T-helper 2 cell treated with Interferon-gamma antibody and Interleukin-4, amounts not matched to agents 5 μg/mL and 100 μg/mL, for 36 hours (primary cell): ENCODE results near the gene KLHL25.
A peak's percentile ranks its signal among the peaks of the same experiment; 100 is the strongest.
"Not testable (repeated sequence)": the region's sequence is repeated elsewhere in the genome, so short reads cannot be mapped to it uniquely, and the experiment has no call there.

Source experiments
- DNase-seq: peaks from one replicate; pipeline ENCODE4 v3.0.0; 2021; ENCODE audit warnings: low spot score
- H3K27ac Mint-ChIP-seq: one replicate; pipeline ENCODE4 v1.8.0; 2021; ENCODE audit warnings: mild to moderate bottlenecking, mixed read lengths
- H3K27me3 Mint-ChIP-seq: one replicate; pipeline ENCODE4 v1.8.0; 2021; ENCODE audit warnings: low read depth, mixed read lengths
- H3K36me3 Mint-ChIP-seq: one replicate; pipeline ENCODE4 v1.8.0; 2021; ENCODE audit warnings: low read depth, mixed read lengths
- H3K4me1 Mint-ChIP-seq: one replicate; pipeline ENCODE4 v1.8.0; 2021; ENCODE audit warnings: low read depth, mixed read lengths
- H3K4me3 Mint-ChIP-seq: one replicate; pipeline ENCODE4 v1.8.0; 2022; ENCODE audit warnings: mild to moderate bottlenecking, moderate library complexity, mixed read lengths
- H3K9me3 Mint-ChIP-seq: one replicate; pipeline ENCODE4 v1.8.0; 2021; ENCODE audit warnings: mixed read lengths

KLHL25 gene

DNA sequence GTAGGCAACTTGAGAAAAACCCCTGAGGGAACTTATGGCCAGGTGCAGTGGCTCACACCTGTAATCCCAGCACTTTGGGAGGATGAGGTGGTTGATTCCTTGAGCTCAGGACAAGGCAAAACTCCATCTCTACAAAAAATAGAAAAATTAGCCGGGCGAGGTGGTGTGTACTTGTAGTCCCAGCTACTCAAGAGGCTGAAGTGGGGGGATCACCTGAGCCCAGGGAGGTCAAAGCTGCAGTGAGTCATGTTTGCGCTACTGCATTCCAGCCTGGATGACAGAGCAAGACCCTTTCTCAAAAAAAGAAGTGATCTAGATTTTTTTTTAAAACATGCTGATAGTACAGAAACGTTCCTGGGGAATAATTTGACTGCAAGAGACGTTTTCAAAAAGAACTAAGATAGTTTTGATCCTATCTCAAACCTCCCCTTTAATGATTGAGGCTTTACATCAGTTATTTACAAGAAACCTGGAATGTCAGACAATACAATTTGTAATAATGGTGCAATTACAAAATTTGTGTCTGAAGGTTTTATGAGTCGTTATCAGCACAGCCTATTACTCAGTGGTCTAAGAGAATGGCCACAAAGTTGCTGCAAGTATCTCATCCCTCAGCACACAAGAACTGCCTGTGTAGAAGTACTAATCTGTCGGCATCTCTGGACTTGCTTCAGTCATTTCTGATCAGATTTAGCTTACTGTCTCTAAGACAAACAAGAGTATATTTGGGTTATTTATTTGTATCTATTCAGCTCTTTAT, 32.2 kb upstream of the KLHL25 start:
- no peak for DNase-seq
- Mint-ChIP-seq H3K27ac (no peak overlapping the region), H3K27me3 (peaks cover 5% of the 10 kb centered on the region), H3K36me3 (no peaks in the 10 kb centered on the region), H3K4me3 (no peak overlapping the region), H3K4me1 (no peaks in the 10 kb centered on the region), H3K9me3 (no peaks in the 10 kb centered on the region)

DNA sequence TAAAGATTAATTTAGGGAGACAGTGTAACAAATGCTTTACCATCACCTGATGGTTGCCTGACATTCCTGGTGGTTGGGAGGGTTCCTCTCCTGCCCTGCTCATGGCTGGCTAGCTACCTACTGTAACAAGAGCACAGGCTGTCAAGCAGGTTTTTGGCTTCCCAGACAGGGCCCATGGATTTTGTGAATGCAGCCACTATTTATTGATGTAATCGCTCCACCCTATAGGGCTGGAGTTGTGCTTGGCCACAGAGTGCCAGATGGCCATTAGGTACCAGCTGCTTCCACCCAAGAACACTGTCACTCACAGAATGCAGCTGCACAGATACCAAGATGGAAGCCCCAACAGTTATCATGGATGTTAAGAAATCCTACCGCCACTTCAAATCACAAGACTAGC, 31.0 kb upstream of the KLHL25 start:
- Mint-ChIP-seq H3K4me1 (no peaks in the 10 kb centered on the region), H3K27ac (no peak overlapping the region), H3K4me3 (no peak overlapping the region), H3K9me3 (no peaks in the 10 kb centered on the region), H3K27me3 (peaks cover 11% of the 10 kb centered on the region), H3K36me3 (no peaks in the 10 kb centered on the region)
- DNase-seq: no peak

DNA sequence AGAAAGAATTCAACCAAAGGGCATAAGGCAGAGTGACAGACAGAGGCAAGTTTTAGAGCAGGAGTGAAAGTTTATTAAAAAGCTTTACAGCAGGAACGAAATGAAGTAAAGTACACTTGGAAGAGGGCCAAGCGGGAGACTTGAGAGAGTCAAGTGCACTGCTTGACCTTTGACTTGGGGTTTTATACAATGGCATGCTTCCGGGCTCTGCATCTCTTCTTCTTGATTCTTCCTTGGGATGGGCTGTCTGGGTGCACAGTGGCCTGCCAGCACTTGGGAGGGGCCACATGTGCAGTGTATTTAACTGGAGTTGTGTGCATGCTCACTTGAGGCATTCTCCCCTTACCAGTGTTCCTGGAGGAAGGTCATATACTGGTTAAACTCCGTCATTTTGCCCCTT, 30.4 kb upstream of the KLHL25 start:
- Mint-ChIP-seq H3K27ac (no peak overlapping the region), H3K9me3 (no peaks in the 10 kb centered on the region), H3K4me1 (no peaks in the 10 kb centered on the region), H3K36me3 (no peaks in the 10 kb centered on the region), H3K4me3 (no peak overlapping the region), H3K27me3 (peaks cover 15% of the 10 kb centered on the region)
- DNase-seq: no peak

DNA sequence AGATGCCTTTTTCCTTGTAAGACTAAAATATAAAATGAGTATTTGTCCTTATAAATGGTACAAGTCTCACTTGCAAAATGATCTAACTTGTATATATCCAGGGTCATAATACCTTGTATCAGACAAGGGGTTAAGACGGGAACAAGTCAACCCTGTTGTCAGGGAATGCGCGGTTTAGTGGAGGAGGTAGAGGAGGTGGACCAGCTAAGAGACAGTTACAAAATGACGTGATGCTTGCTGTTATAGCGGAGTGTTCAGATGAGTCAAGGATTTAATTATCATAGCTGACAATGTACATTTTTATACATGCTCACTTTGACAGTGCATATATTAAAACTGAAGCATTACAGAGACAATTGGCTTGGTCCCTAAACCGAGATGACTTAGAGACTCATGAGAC, 26.8 kb upstream of the KLHL25 start:
- H3K36me3 Mint-ChIP-seq: no peaks in the 10 kb centered on the region
- H3K4me3 Mint-ChIP-seq: no peak overlapping the region
- H3K4me1 Mint-ChIP-seq: no peaks in the 10 kb centered on the region
- DNase-seq: no peak
- H3K9me3 Mint-ChIP-seq: no peaks in the 10 kb centered on the region
- H3K27ac Mint-ChIP-seq: no peak overlapping the region
- peaks cover 14% of the 10 kb centered on the region for H3K27me3 Mint-ChIP-seq

DNA sequence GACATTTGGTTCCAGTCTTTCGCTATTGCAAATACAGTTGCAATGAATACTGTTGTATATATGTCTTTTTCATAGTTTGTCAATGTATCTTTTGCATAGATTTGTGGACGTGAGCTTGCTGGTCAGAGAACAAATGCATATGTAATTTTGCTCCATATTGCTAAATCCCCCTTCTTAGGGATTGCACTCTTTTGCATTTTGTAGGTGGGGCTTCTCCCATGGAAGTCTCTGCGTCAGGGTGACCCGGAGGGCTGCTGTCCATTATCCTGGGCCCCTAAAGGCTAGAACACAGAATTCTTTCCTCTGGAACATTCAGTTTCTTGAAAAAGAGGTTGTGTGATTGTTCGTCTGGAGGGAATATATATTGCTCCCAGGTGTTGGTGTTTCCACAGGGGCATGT, 25.2 kb upstream of the KLHL25 start:
- no peak overlapping the region for H3K27ac Mint-ChIP-seq
- no peaks in the 10 kb centered on the region for H3K9me3 Mint-ChIP-seq
- H3K4me1 Mint-ChIP-seq: no peaks in the 10 kb centered on the region
- H3K27me3 Mint-ChIP-seq: peaks cover 12% of the 10 kb centered on the region
- H3K4me3 Mint-ChIP-seq: no peak overlapping the region
- H3K36me3 Mint-ChIP-seq: no peaks in the 10 kb centered on the region
- DNase-seq: no peak

DNA sequence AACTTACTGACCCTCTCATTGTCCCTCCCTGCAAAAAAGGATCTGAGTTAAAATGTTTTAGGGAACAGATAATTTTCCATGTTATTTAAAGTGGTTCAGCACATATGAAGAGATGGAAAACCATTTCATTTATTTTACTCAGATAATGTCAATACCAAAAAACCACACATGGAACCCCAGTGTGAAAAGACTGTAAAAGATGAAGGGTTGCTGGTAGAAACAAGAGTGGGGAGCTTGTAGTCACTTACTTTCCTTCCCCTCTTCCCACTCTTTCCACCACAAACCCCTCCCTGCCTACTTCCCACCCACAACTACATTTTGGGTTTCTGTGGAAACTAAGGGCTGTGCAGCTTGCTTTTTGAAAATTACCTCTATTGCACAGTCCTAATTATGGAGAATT, 18.5 kb upstream of the KLHL25 start:
- Mint-ChIP-seq H3K4me3 (no peak overlapping the region), H3K4me1 (no peaks in the 10 kb centered on the region), H3K36me3 (no peaks in the 10 kb centered on the region), H3K27me3 (no peaks in the 10 kb centered on the region), H3K9me3 (no peaks in the 10 kb centered on the region), H3K27ac (no peak overlapping the region)
- no peak for DNase-seq

DNA sequence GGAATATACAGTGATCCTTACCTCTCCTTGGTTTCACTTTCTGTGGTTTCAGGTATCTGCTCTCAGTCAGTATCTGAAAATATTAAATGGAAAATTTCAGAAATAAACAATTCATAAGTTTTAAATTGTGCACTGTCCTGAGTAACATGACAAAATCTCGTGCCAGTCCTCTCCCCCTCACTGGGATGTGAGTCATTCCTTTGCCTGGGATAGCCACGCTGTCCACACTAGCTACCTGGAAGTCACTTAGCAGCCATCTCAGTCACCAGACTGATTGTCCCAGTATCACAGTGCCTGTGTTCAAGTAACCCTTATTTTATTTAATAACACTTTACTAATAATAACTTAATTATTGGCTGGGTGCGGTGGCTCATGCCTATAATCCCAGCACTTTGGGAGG, 15.3 kb upstream of the KLHL25 start:
- H3K4me1 Mint-ChIP-seq: no peaks in the 10 kb centered on the region
- no peak for DNase-seq
- H3K27me3 Mint-ChIP-seq: peaks cover under 1% of the 10 kb centered on the region

DNA sequence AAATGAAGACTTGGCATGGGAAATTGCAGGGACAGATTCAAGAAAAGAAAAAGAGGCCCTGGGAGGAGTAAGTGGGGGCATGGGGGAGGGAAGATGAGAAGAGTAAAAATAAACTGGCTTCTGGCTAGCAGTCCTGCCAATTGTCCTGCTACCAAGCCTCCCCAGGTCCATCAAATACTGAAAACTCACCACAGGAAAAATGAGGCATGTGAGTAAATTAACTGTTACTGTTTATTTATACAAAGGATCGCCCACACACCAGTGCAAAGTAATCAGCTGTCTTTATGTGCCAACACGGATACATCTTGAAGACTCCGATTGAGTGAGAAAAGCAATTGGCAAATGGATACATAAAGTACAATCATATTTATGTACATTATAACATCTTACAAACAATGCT, 10.7 kb upstream of the KLHL25 start:
- H3K27ac Mint-ChIP-seq: no peak overlapping the region
- no peaks in the 10 kb centered on the region for H3K4me1 Mint-ChIP-seq
- H3K36me3 Mint-ChIP-seq: no peaks in the 10 kb centered on the region
- H3K4me3 Mint-ChIP-seq: no peak overlapping the region
- no peaks in the 10 kb centered on the region for H3K9me3 Mint-ChIP-seq
- H3K27me3 Mint-ChIP-seq: peaks cover 2% of the 10 kb centered on the region
- no peak for DNase-seq

More for the DNA sequence above, 15.3 kb upstream of the KLHL25 start:
- H3K27ac Mint-ChIP-seq: no peak overlapping the region
- no peaks in the 10 kb centered on the region for H3K9me3 Mint-ChIP-seq
- no peak overlapping the region for H3K4me3 Mint-ChIP-seq
- no peaks in the 10 kb centered on the region for H3K36me3 Mint-ChIP-seq

DNA sequence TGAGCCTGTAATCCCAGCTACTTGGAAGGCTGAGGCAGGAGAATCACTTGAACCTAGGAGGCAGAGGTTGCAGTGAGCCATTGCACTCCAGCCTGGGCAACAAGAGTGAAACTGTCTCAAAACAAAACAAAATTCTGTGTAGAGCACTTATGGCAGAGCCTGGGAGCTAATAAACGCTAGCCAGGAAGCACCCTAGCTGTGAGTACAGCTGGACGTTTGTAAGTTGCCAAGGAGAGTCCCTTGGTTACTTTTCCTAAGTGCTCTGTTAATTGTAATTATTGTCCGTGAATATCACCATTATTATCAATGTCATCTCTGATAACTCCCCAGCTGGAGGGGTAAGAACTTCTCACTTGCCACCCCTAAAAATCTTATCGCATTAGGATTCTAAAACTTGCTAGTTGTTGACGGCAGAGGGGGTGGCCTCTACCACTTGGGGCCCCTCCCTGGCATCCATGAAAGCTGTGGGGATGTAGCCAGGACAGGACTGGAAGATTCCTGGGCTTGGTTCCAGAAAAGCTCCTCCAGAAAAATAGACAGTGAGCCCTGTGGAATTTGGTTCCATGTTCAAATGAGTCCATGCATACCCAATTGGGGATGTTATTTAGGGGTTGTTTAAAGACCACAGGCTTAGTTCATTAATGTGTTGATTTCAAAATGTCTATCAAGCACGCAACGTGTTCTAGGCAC, 9.9 kb upstream of the KLHL25 start:
- H3K9me3 Mint-ChIP-seq: no peaks in the 10 kb centered on the region
- H3K4me3 Mint-ChIP-seq: no peak overlapping the region
- H3K4me1 Mint-ChIP-seq: no peaks in the 10 kb centered on the region
- no peak for DNase-seq
- H3K36me3 Mint-ChIP-seq: no peaks in the 10 kb centered on the region
- peaks cover 2% of the 10 kb centered on the region for H3K27me3 Mint-ChIP-seq
- H3K27ac Mint-ChIP-seq: no peak overlapping the region

DNA sequence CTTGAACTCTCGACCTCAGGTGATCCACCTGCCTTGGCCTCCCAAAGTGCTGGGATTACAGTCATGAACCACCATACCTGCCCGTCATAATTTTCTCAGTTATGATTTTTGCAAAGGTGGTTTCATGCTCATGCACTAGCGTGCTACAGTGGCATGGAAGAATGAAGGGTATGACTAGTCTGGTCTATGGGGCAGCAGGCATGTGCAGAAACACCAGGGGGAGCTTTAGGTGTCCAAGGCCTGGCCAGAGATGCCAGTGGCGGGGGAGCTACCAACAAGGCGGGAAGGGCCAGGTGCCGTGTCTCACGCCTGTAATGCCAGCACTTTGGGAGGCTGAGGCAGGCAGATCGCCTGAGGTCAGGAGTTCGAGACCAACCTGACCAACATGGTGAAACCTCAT, 7.9 kb upstream of the KLHL25 start:
- not testable (repeated sequence) for H3K4me1 Mint-ChIP-seq, DNase-seq, H3K36me3 Mint-ChIP-seq

DNA sequence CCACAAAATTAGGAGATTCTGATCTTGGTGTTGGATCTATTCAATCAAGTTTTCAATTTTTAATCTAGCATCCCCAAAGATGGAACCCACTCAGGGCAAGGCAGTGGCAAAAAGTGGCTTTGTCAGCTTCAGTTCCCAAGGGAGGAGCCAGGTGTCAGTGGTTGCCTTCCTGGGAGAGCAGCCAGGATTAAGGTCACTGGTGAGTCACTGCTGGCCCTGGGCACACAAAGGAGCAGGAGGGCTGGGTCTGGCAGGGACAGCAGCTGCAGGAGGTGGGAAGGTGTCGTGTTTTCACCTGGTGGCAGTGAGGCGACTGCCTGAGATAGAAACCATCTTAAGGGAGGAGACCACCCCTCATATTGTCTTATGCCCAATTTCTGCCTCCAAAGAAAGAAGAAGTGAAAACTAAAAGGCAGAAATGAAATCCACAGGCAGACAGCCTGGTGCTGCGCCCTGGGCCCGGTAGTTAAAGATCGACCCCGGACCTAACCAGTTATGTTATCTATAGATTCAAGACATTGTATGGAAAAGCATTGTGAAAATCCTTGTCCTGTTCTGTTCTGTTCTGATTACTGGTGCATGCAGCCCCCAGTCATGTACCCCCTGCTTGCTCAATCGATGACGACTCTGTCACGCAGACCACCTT, 5.9 kb upstream of the KLHL25 start:
- DNase-seq: no peak
- Mint-ChIP-seq H3K4me1 (peaks cover 6% of the 10 kb centered on the region), H3K27ac (no peak overlapping the region), H3K9me3 (no peaks in the 10 kb centered on the region), H3K27me3 (peaks cover 7% of the 10 kb centered on the region), H3K4me3 (no peak overlapping the region), H3K36me3 (no peaks in the 10 kb centered on the region)

More for the DNA sequence above, 7.9 kb upstream of the KLHL25 start:
- H3K27ac Mint-ChIP-seq, H3K4me3 Mint-ChIP-seq, H3K27me3 Mint-ChIP-seq, H3K9me3 Mint-ChIP-seq: not testable (repeated sequence)

DNA sequence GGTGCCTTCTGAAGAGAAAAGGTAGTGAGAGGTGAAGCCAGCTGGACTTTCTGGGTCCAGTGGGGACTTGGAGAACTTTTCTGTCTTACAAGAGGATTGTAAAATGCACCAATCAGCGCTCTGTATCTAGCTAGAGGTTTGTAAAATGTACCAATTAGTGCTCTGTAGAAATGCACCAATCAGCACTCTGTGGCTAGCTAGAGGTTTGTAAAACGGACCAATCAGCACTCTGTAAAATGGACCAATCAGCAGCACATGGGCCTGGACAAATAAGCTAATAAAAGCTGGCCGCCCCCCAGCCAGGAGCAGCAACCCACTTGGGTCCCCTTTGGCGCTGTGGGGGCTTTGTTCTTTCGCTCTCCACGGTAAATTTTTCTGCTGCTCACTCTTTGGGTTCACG, 1.6 kb upstream of the KLHL25 start:
- H3K9me3 Mint-ChIP-seq, H3K27ac Mint-ChIP-seq, DNase-seq, H3K27me3 Mint-ChIP-seq, H3K4me3 Mint-ChIP-seq, H3K36me3 Mint-ChIP-seq: not testable (repeated sequence)
- peaks cover 30% of the 10 kb centered on the region for H3K4me1 Mint-ChIP-seq

DNA sequence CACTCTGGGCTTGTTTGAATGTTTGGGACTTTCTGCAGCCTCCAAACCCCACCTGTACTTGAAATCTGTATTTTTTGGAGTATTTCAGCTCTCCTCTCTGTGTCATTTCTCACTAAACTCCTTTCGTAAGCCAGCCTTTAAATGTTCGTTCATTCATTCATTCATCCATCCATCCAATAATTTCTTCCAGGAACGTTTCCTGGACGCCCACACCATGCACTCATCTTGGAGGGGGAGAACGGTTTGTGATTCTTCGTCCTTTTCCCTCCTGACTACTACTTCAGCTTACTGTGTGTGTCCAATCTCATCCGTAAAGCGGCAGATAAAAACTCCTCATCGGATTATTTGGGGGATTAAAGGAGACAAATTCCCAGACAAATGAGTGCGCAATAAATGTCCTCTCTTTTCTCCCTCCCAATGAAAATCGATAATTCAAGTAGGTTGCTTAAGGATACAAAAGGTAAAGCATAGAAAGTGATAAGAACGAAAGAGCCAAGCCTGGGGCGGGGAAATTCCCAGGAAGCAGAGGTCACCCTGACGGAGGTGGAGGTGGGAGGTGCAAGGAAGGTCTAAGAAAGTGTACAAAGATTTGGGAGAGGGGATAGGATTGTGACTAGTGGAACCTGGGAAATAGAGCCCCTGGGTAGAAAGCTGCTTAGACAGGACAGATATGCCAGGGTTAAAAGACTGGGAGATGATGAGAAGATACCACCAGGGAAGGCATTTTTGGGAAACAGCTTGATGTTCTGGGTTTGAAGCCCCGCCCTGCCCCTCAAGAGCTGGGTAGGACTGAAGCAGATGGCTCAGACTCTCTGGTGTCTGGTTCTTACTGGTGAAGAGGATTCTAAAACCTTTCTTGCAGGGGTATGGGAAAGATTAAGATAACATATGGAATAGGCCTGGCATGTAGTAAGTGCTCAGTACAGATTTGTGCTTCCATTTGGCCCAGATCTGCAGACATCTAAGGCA, 896 bp upstream of the KLHL25 start:
- Mint-ChIP-seq H3K9me3 (no peaks in the 10 kb centered on the region), H3K4me3 (peak overlapping the region; percentile 84), H3K36me3 (peaks cover under 1% of the 10 kb centered on the region), H3K4me1 (peaks cover 31% of the 10 kb centered on the region), H3K27ac (no peak overlapping the region), H3K27me3 (peaks cover 5% of the 10 kb centered on the region)
- no peak for DNase-seq
